HepG2 (cell line): ENCODE measurements around the gene TEKT5. TPM values are rescaled to one million over a fixed set of nuclear protein-coding genes. Genes with fewer than 3 reads are reported as not detected.

Experiments used
- ATAC-seq: fragments of 200-7000 bp; cut with Tn5 transposase; 3 replicates; pipeline ENCODE4 v1.9.1; 2020; ENCODE audit warnings: mild to moderate bottlenecking, moderate library complexity
- BruUV-seq: library from RNA; stranded (reverse); fragments of 400-500 nt; replicated peaks from 2 replicates; lab custom pipeline; 2021; lab: Mats Ljungman, UMichigan
- CTCF ChIA-PET: fragments of 300-600 bp; formaldehyde crosslinking; extraction: SDS; loops from one replicate; lab custom pipeline; 2021; ENCODE audit warnings: low total read pairs, inconsistent platforms, low intra/inter-chr PET ratio; lab: Yijun Ruan, JAX
- POLR2A ChIA-PET: fragments of 350-600 bp; sonication (Branson Sonifier 250); formaldehyde crosslinking; loops from one replicate; lab custom pipeline; 2020; ENCODE audit warnings: antibody characterized with exemption, inconsistent platforms; lab: Yijun Ruan, JAX
- DNase-seq: peaks from one replicate; pipeline ENCODE4 v3.0.0-alpha.2; 2015; ENCODE audit warnings: low spot score
- FAIRE-seq: peaks from 3 replicates; lab custom pipeline; 2011; peaks lifted over from hg19 to GRCh38; lab: Jason Lieb, UNC
- H2AFZ ChIP-seq: one replicate; pipeline ENCODE4 v1.6.1; 2011; ENCODE audit warnings: low read length, inconsistent platforms
- H3K27ac ChIP-seq: fragments of 300-600 bp; 3 replicates; pipeline ENCODE4 v1.8.0; 2011; ENCODE audit warnings: mixed run types, mild to moderate bottlenecking, mixed read lengths, low read length, inconsistent platforms; ENCODE audit not compliant: insufficient read depth; ENCODE audit errors: extremely low read length
- H3K27me3 ChIP-seq, 2 experiments: fragments of 200-600 bp in 1 of 2; 2 replicates in 1 of 2; 3 replicates in 1 of 2; pipeline versions ENCODE4 v1.6.0 to v1.8.0; 2011; ENCODE audit warnings: low read length in 2 of 2, mild to moderate bottlenecking in 2 of 2, moderate library complexity in 2 of 2, inconsistent platforms in 1 of 2; ENCODE audit not compliant: insufficient read depth in 2 of 2, control insufficient read depth in 1 of 2
- H3K36me3 ChIP-seq, 2 experiments: fragments of 200-600 bp in 1 of 2; replicated peaks in 1 of 2; 2 replicates in 1 of 2; 3 replicates in 1 of 2; pipeline versions ENCODE4 v1.5.1 to v1.8.0; 2011; ENCODE audit warnings: low read length in 2 of 2, inconsistent platforms in 1 of 2; ENCODE audit not compliant: insufficient read depth in 2 of 2, control insufficient read depth in 1 of 2
- H3K4me1 ChIP-seq: 2 replicates; pipeline ENCODE4 v1.5.1; 2012; ENCODE audit warnings: low read length, inconsistent platforms; ENCODE audit not compliant: insufficient read depth
- H3K4me2 ChIP-seq: 2 replicates; pipeline ENCODE4 v1.6.0; 2011; ENCODE audit warnings: low read depth, low read length, inconsistent platforms
- H3K4me3 ChIP-seq, 3 experiments: fragments of 200-600 bp in 1 of 3; sonication (generic), shearing (Covaris generic) in 1 of 3; replicated peaks in 1 of 3; 2 replicates each; pipeline ENCODE4 v1.5.1; 2011 to 2016; ENCODE audit warnings: low read length in 3 of 3, inconsistent platforms in 2 of 3, low read depth in 2 of 3, mild to moderate bottlenecking in 2 of 3, control low read depth in 1 of 3, mixed read lengths in 1 of 3; ENCODE audit not compliant: insufficient read depth in 1 of 3
- H3K79me2 ChIP-seq: one replicate; pipeline ENCODE4 v1.6.1; 2011; ENCODE audit warnings: low read length, inconsistent platforms; ENCODE audit not compliant: insufficient read depth
- H3K9ac ChIP-seq: 2 replicates; pipeline ENCODE4 v1.6.0; 2011; ENCODE audit warnings: mild to moderate bottlenecking, low read depth, low read length, inconsistent platforms; ENCODE audit not compliant: insufficient read depth
- H3K9me3 ChIP-seq: 2 replicates; pipeline ENCODE4 v1.5.1; 2012; ENCODE audit warnings: mild to moderate bottlenecking, low read length
- H4K20me1 ChIP-seq: 2 replicates; pipeline ENCODE4 v1.6.0; 2011; ENCODE audit warnings: inconsistent platforms, mild to moderate bottlenecking, low read length, moderate library complexity; ENCODE audit not compliant: insufficient read depth
- ELF3 ChIP-seq: IDR thresholded peaks from 2 replicates; pipeline ENCODE4 v1.6.1; 2016; ENCODE audit warnings: missing genetic modification reagents, missing compliant biosample characterization
- GTF3A ChIP-seq: sonication (generic); formaldehyde crosslinking; conservative IDR thresholded peaks from 2 replicates; pipeline ENCODE4 v1.4.0; 2020; ENCODE audit warnings: mild to moderate bottlenecking, missing genetic modification reagents
- HNF4G ChIP-seq, 2 experiments: sonication (generic) in 1 of 2; formaldehyde crosslinking in 1 of 2; IDR thresholded peaks; 2 replicates each; pipeline versions ENCODE4 v1.4.0 to v1.6.1; 2011 to 2020; ENCODE audit warnings: borderline replicate concordance in 2 of 2, low read depth in 2 of 2, mild to moderate bottlenecking in 2 of 2, low read length in 1 of 2, missing genetic modification reagents in 1 of 2, moderate library complexity in 1 of 2
- KDM5B ChIP-seq: sonication (generic); formaldehyde crosslinking; IDR thresholded peaks from 2 replicates; pipeline ENCODE4 v1.4.0; 2020; ENCODE audit warnings: missing genetic modification reagents, mild to moderate bottlenecking, borderline replicate concordance
- LCORL ChIP-seq, 2 experiments: fragments of 450-650 bp in 1 of 2; sonication (generic) in 1 of 2; formaldehyde crosslinking in 1 of 2; IDR thresholded peaks; 2 replicates each; pipeline versions ENCODE4 v1.5.0 to v1.6.1; 2017 to 2020; ENCODE audit warnings: antibody characterized with exemption in 1 of 2, missing genetic modification reagents in 1 of 2
- NR2C2 ChIP-seq: sonication (generic); formaldehyde crosslinking; IDR thresholded peaks from 2 replicates; pipeline ENCODE4 v1.4.0; 2020; ENCODE audit warnings: missing genetic modification reagents, mild to moderate bottlenecking, moderate library complexity, borderline replicate concordance
- PHB2 ChIP-seq: fragments of 450-650 bp; IDR thresholded peaks from 2 replicates; pipeline ENCODE4 v1.6.1; 2018; ENCODE audit not compliant: partially characterized antibody
- REXO4 ChIP-seq: sonication (generic); formaldehyde crosslinking; IDR thresholded peaks from 2 replicates; pipeline ENCODE4 v1.8.0; 2022; ENCODE audit warnings: missing genetic modification reagents, mild to moderate bottlenecking, borderline replicate concordance
- TBP ChIP-seq: sonication (generic); formaldehyde crosslinking; IDR thresholded peaks from 2 replicates; pipeline ENCODE4 v1.5.0; 2020; ENCODE audit warnings: missing genetic modification reagents
- ZBTB3 ChIP-seq: sonication (generic); formaldehyde crosslinking; IDR thresholded peaks from 2 replicates; pipeline ENCODE4 v1.4.0; 2020; ENCODE audit warnings: low read depth, mild to moderate bottlenecking, moderate library complexity, missing genetic modification reagents, borderline replicate concordance
- ZFP62 ChIP-seq: sonication (generic); formaldehyde crosslinking; IDR thresholded peaks from 2 replicates; pipeline ENCODE4 v1.4.0; 2020; ENCODE audit warnings: missing genetic modification reagents
- ZFP90 ChIP-seq: sonication (generic); formaldehyde crosslinking; IDR thresholded peaks from 2 replicates; pipeline ENCODE4 v1.8.0; 2022; ENCODE audit warnings: missing genetic modification reagents, mild to moderate bottlenecking, inconsistent platforms, borderline replicate concordance
- ZNF20 ChIP-seq: sonication (generic); formaldehyde crosslinking; IDR thresholded peaks from 2 replicates; pipeline ENCODE4 v1.4.0; 2020; ENCODE audit warnings: mild to moderate bottlenecking, moderate library complexity, missing genetic modification reagents
- ZNF207 ChIP-seq: fragments of 450-650 bp; IDR thresholded peaks from 2 replicates; pipeline ENCODE4 v1.6.1; 2016; ENCODE audit warnings: antibody characterized with exemption, borderline replicate concordance
- ZNF225 ChIP-seq: sonication (generic); formaldehyde crosslinking; IDR thresholded peaks from 2 replicates; pipeline ENCODE4 v1.4.0; 2020; ENCODE audit warnings: mild to moderate bottlenecking, missing genetic modification reagents
- ZNF33B ChIP-seq: sonication (generic); formaldehyde crosslinking; IDR thresholded peaks from 2 replicates; pipeline ENCODE4 v1.5.1; 2020; ENCODE audit warnings: mild to moderate bottlenecking, missing genetic modification reagents
- ZNF644 ChIP-seq: IDR thresholded peaks from 2 replicates; pipeline ENCODE4 v1.6.1; 2016; ENCODE audit warnings: low read depth
- ZNF850 ChIP-seq: sonication (generic); formaldehyde crosslinking; conservative IDR thresholded peaks from 2 replicates; pipeline ENCODE4 v1.9.0; 2021; ENCODE audit warnings: mild to moderate bottlenecking, missing genetic modification reagents
- ZNF878 ChIP-seq: sonication (generic); formaldehyde crosslinking; IDR thresholded peaks from 2 replicates; pipeline ENCODE4 v1.8.1; 2023; ENCODE audit warnings: mild to moderate bottlenecking, missing genetic modification reagents, moderate library complexity
- WGBS: methylation state at CpG from one replicate; pipeline ENCODE4 v1.1.6; 2017; ENCODE audit warnings: low lambda C conversion rate; 5-methylcytosine and 5-hydroxymethylcytosine counted together
- in situ Hi-C: cut with HindIII; loops from 2 replicates; pipeline ENCODE4 v1.10.0; 2017; ENCODE audit warnings: low pct_unique_long_range_greater_than_20kb; ENCODE audit not compliant: extremely low pct_ligation_motif_present
- intact Hi-C: fragments of 100-400 bp; cut with micrococcal nuclease; formaldehyde crosslinking; loops from one replicate; pipeline ENCODE4 v1.10.0; 2022; ENCODE audit not compliant: unreplicated experiment
- polyA plus RNA-seq, 8 experiments: library from polyadenylated mRNA; depleted of rRNA in 3 of 8; stranded (reverse) in 7 of 8; unstranded in 1 of 8; fragments of >200 nt; fragmentation: Illumina TruSeq in 4 of 8; extraction: Trizol in 4 of 8; gene quantifications; 2 replicates each; pipeline versions ENCODE4 v1.2.1 to v1.2.3, GENCODE V29; 2011 to 2016; ENCODE audit warnings: low read depth in 4 of 8, missing spikeins in 1 of 8, mixed read lengths in 1 of 8; ENCODE audit not compliant: insufficient read depth in 1 of 8
- total RNA-seq, 5 experiments: library from RNA; depleted of rRNA; stranded (reverse); fragments of >200 nt; fragmentation: Illumina TruSeq; extraction: Trizol; gene quantifications; 2 replicates each; pipeline ENCODE4 v1.2.3, GENCODE V29; 2016; ENCODE audit warnings: low read depth in 1 of 5
- TF ChIP-seq, protein P1 (sequence below): sonication (generic); formaldehyde crosslinking; IDR thresholded peaks from 2 replicates; pipeline ENCODE4 v1.5.0; 2020; ENCODE audit warnings: mild to moderate bottlenecking, missing genetic modification reagents

The TEKT5 gene
- total and polyA plus RNA-seq, 2 of the 13 experiments (the other 11 are each of a cell fraction or from before 2014, with no cell fraction given): 0.16 TPM; not detected in 1

DNA sequence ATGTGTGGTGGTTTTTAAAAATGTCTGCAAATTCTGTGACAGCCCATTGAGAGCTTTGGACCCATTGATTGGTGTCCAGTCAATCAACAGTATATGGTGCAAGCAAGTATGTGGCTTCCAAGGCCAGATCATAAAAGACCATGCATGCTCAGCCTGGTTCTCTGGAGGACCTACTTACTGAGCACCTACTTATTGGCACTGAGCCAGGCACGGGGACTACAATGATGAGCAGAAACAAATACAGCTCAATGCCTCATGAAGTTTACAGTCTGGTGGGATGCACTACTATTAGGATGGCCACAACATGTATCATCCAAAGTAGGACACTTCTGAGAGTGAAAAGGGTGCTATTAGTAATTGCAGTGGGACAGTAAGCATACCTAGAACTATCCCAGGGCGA lies 107.1 kb downstream of the TEKT5 start (continued):
- TF ChIP-seq ZFP90 (CRISPR knock-in tag) (no peak), ZFP62 (CRISPR knock-in tag) (no peak), ZNF33B (no peak), ELF3 (CRISPR knock-in tag) (no peak), PHB2 (no peak), ZNF225 (CRISPR knock-in tag) (no peak), ZNF850 (CRISPR knock-in tag) (no peak), KDM5B (no peak), LCORL (IDR thresholded peaks at IDR 0.05) (peak; percentile 88), LCORL (CRISPR knock-in tag; IDR thresholded peaks at IDR 0.05) (no peak), TBP (no peak), ZNF878 (CRISPR knock-in tag) (no peak), ZNF644 (CRISPR knock-in tag) (0 out of 2 replicates have a peak, but pooled peaks have one; percentile 30)
- TF ChIP-seq, protein P1, sequence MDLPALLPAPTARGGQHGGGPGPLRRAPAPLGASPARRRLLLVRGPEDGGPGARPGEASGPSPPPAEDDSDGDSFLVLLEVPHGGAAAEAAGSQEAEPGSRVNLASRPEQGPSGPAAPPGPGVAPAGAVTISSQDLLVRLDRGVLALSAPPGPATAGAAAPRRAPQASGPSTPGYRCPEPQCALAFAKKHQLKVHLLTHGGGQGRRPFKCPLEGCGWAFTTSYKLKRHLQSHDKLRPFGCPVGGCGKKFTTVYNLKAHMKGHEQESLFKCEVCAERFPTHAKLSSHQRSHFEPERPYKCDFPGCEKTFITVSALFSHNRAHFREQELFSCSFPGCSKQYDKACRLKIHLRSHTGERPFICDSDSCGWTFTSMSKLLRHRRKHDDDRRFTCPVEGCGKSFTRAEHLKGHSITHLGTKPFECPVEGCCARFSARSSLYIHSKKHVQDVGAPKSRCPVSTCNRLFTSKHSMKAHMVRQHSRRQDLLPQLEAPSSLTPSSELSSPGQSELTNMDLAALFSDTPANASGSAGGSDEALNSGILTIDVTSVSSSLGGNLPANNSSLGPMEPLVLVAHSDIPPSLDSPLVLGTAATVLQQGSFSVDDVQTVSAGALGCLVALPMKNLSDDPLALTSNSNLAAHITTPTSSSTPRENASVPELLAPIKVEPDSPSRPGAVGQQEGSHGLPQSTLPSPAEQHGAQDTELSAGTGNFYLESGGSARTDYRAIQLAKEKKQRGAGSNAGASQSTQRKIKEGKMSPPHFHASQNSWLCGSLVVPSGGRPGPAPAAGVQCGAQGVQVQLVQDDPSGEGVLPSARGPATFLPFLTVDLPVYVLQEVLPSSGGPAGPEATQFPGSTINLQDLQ: no peak

DNA sequence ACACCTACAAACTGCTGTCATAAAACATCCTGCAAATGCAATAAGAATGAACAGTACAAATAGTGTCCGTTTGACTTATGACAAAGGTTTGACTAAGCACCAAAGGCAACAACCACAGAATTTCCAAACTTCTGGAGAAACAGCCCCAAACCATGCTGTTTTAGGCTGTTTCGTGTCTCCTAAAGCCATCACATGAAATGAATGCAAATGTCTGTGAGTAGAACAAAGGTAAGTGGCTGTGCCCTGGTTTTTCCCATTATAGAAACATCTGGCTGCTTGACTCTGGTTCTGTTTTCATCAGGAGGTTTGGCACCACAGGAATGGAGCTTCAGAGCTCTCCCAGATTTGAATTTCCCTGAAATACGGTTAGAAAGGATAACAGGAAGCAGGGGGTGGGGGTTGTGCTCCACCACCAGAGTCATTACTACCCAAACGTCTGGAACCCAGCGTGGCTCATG lies 109.7 kb downstream of the TEKT5 start:
- no peaks in the 10 kb centered on the region for H3K79me2 ChIP-seq
- no peak for ATAC-seq
- WGBS: 27% methylated on average over 5 of the region's 5 CpGs
- DNase-seq: no peak
- no peaks in the 10 kb centered on the region for H3K36me3 ChIP-seq
- H2AFZ ChIP-seq: no peak overlapping the region
- no peak overlapping the region for H3K9ac ChIP-seq
- ChIA-PET CTCF (no interaction called here), POLR2A (interaction anchor here (1.0 kb wide), 1 partner anchor 159 kb away, joined by 3 read pairs; the partner anchor contains the start of gene NUBP1)
- H4K20me1 ChIP-seq: no peaks in the 10 kb centered on the region
- no peak overlapping the region for H3K27ac ChIP-seq
- H3K9me3 ChIP-seq: peaks cover 7% of the 10 kb centered on the region; the same call in 1 of the 2 replicates
- FAIRE-seq: no peak
- BruUV-seq: no TSS peak
- intact Hi-C loops (no loop called here), in situ Hi-C loops (no loop called here)
- H3K27me3 ChIP-seq: peaks cover 2 to 18% of the 10 kb centered on the region in 2 experiments; a peak in 2 of 5 replicates
- no peak overlapping the region for H3K4me2 ChIP-seq
- peaks cover 40% of the 10 kb centered on the region for H3K4me1 ChIP-seq
- no peak overlapping the region for H3K4me3 ChIP-seq
- no peak for TF ChIP-seq GTF3A (CRISPR knock-in tag)
- no peak for TF ChIP-seq HNF4G (IDR thresholded peaks at IDR 0.05; ENCODE audit: borderline replicate concordance, low read depth, low read length)
- no peak for TF ChIP-seq HNF4G (CRISPR knock-in tag; IDR thresholded peaks at IDR 0.05; ENCODE audit: borderline replicate concordance, low read depth)
- no peak for TF ChIP-seq ZNF207
- no peak for TF ChIP-seq ZNF20 (CRISPR knock-in tag)
- no peak for TF ChIP-seq ZBTB3 (CRISPR knock-in tag)
- no peak for TF ChIP-seq REXO4
- no peak for TF ChIP-seq NR2C2 (CRISPR knock-in tag)
